Measurements from ENCODE around the gene CORO2B. TPM values are rescaled to one million over a fixed set of nuclear protein-coding genes. Genes with fewer than 3 reads are reported as not detected.

CORO2B gene
- total RNA-seq, 1 donor from 2014 or later: 1.1 TPM

- Mint-ChIP-seq H3K27ac (no peak overlapping the region), H3K9me3 (no peaks in the 10 kb centered on the region), H3K36me3 (no peaks in the 10 kb centered on the region), H3K4me1 (peaks cover 6% of the 10 kb centered on the region), H3K4me3 (no peak overlapping the region), H3K27me3 (ENCODE audit: low read depth) (no peaks in the 10 kb centered on the region)
- TF ChIP-seq CTCF (IDR thresholded peaks at IDR 0.05; ENCODE audit: unreplicated experiment): no peak
- DNase-seq (ENCODE audit: low spot score in 2 of 2, unreplicated experiment in 2 of 2): no peak
These were observed 40.3 kb downstream of the CORO2B start for GRCh38 chr15:68618908-68619698.

- Mint-ChIP-seq H3K27me3 (ENCODE audit: low read depth) (peaks cover 2% of the 10 kb centered on the region), H3K4me3 (no peak overlapping the region), H3K9me3 (no peaks in the 10 kb centered on the region), H3K36me3 (no peaks in the 10 kb centered on the region), H3K27ac (peak overlapping the region; percentile 34), H3K4me1 (peaks cover 2% of the 10 kb centered on the region)
- no peak for TF ChIP-seq CTCF (IDR thresholded peaks at IDR 0.05; ENCODE audit: unreplicated experiment)
- no peak for DNase-seq (ENCODE audit: low spot score in 2 of 2, unreplicated experiment in 2 of 2)
These were observed 42.1 kb downstream of the CORO2B start for GRCh38 chr15:68620721-68621527.

GRCh38 chr15:68621535-68621934, 42.7 kb downstream of the CORO2B start:
- DNase-seq (ENCODE audit: low spot score in 2 of 2, unreplicated experiment in 2 of 2): no peak
- Mint-ChIP-seq H3K27ac (no peak overlapping the region), H3K4me1 (peaks cover 4% of the 10 kb centered on the region), H3K36me3 (no peaks in the 10 kb centered on the region), H3K4me3 (no peak overlapping the region), H3K27me3 (ENCODE audit: low read depth) (peaks cover 7% of the 10 kb centered on the region), H3K9me3 (no peaks in the 10 kb centered on the region)
- no peak for TF ChIP-seq CTCF (IDR thresholded peaks at IDR 0.05; ENCODE audit: unreplicated experiment)

- Mint-ChIP-seq H3K27me3 (ENCODE audit: low read depth) (peaks cover 10% of the 10 kb centered on the region), H3K36me3 (no peaks in the 10 kb centered on the region), H3K9me3 (no peaks in the 10 kb centered on the region), H3K4me3 (no peak overlapping the region), H3K27ac (no peak overlapping the region), H3K4me1 (peaks cover 4% of the 10 kb centered on the region)
- DNase-seq (ENCODE audit: low spot score in 2 of 2, unreplicated experiment in 2 of 2): no peak
- TF ChIP-seq CTCF (IDR thresholded peaks at IDR 0.05; ENCODE audit: unreplicated experiment): no peak
These were observed 44.6 kb downstream of the CORO2B start for GRCh38 chr15:68623301-68623892.

GRCh38 chr15:68625853-68626252, 47.1 kb downstream of the CORO2B start:
- DNase-seq (ENCODE audit: low spot score in 2 of 2, unreplicated experiment in 2 of 2): no peak
- H3K27ac Mint-ChIP-seq: no peak overlapping the region
- peaks cover 4% of the 10 kb centered on the region for H3K4me1 Mint-ChIP-seq

More at GRCh38 chr15:68625853-68626252, 47.1 kb downstream of the CORO2B start:
- H3K36me3 Mint-ChIP-seq: no peaks in the 10 kb centered on the region
- H3K9me3 Mint-ChIP-seq: no peaks in the 10 kb centered on the region
- H3K27me3 Mint-ChIP-seq (ENCODE audit: low read depth): peaks cover 18% of the 10 kb centered on the region
- no peak overlapping the region for H3K4me3 Mint-ChIP-seq
- no peak for TF ChIP-seq CTCF (IDR thresholded peaks at IDR 0.05; ENCODE audit: unreplicated experiment)

Measured in mesothelial cell of epicardium (in vitro differentiated cells).